GM18519 (cell line): ENCODE data around the gene SDCBP2.

Source experiments
- ATAC-seq: cut with Tn5 transposase; IDR thresholded peaks from one replicate; pipeline ENCODE4 v1.9.1; 2021; ENCODE audit warnings: mild to moderate bottlenecking, moderate library complexity; ENCODE audit not compliant: unreplicated experiment, low FRiP score

SDCBP2 gene, protein sequence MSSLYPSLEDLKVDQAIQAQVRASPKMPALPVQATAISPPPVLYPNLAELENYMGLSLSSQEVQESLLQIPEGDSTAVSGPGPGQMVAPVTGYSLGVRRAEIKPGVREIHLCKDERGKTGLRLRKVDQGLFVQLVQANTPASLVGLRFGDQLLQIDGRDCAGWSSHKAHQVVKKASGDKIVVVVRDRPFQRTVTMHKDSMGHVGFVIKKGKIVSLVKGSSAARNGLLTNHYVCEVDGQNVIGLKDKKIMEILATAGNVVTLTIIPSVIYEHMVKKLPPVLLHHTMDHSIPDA

GRCh38 chr20:1328680-1329330 lies at the start of gene SDCBP2:
TSS of gene SDCBP2 (minus strand) at chr20:1329139. CDS start at chr20:1320416, 8,723 bp downstream.
- no peak for ATAC-seq

DNA sequence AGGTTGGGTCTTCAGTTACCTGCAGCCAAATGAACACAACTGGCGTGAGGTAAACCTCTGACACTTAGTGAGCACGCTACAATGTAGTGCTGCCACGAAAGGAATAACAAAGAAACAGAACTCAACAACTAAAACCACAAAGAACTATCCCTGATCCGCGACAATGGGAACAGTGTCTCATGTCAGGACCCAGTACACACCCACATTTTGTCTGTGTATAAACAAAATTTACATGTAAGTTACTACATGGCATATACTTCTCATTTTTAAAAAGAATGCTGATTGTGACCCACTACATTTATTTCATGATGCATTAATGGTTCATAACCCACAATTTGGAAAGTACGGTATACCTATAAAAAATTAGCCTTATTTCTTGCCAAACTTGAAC lies 49.8 kb upstream of the SDCBP2 start:
- ATAC-seq: no peak

GRCh38 chr20:1377984-1378734 lies 49.2 kb upstream of the SDCBP2 start:
- no peak for ATAC-seq

DNA sequence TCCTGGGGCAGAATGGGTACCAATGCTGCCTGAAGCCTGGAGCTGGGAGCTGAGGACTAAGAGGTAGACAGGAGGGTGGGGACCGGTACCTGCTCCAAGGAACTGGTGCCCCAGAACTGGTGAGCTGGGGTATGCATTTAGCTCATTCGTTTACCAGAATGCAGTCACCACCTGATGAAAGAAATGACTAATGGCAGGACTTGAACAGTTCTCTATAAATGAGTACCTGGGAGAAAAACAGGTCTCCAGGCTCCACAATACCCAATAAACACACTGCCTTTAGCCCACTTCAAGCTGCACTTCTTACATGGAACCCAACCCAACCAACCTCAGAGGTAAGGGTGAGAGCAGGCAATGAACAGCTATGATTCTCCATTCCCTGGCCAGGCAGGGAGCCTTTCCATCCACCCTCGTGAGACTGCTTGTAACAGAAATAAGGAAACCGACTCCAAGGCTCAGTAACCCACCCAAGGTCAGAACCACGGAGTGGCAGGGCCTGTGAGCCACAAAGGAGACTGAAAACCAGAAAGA lies 48.5 kb upstream of the SDCBP2 start:
- ATAC-seq: no peak

- no peak for ATAC-seq
Observed at GRCh38 chr20:1376408-1377270, 47.7 kb upstream of the SDCBP2 start.

DNA sequence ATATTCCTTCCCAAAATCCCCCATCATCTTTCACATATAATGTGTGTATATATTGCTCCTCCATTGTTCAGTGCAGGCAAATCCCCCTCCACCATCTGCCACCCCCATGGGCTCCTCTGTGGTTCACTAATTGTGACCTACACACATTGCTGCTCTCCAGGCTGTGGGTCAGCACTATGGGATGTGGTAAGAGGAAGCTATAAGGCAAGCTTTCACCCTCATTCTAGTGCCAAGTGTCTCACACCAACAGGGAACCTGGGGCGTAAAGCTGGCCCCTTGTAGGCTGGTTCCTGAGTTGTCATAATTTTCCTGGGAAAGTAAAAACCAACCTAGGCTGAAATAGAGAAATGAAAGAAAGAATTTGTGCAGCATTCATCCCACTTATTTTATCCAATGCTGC lies 47.1 kb upstream of the SDCBP2 start:
- ATAC-seq: no peak

DNA sequence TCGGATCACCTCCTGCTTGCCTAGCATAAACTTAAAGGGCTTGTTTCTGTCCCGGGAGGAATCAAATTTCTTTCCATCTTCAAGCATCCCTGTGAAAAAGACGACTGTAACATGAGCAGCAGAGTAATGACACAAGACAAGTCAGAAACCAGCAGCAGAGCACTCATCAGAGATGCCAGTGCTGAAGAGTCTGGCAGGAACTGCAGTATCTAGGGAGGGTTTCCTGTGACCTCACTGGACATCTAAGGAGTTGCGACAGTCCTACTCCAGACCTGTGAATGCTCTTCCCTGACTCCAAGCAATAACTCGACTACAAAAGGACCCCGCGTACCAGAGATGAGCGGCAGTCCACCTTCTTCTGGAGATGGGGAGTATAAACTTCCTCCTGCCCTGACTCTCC lies 46.6 kb upstream of the SDCBP2 start:
- ATAC-seq: no peak

GRCh38 chr20:1374246-1374645 lies 45.3 kb upstream of the SDCBP2 start:
- no peak for ATAC-seq

DNA sequence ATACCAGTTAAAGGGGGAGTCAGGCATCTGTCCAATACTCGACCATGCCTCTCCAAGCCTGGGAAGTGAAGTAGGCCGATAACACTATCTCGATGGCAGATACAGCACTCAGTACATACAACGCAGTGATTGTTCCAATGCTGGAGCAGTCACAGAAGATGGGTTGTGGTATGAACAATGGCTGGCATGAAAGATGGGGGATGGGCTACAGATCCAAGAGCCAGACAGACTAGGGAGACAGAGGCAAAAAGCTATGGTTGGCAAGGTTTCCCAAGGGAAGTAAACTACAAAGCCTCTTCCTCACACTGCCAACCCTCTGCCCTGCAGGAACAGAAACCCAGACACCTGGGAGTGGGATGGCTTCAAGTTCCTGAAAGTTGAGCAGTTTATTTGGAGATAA lies 44.7 kb upstream of the SDCBP2 start:
- no peak for ATAC-seq

DNA sequence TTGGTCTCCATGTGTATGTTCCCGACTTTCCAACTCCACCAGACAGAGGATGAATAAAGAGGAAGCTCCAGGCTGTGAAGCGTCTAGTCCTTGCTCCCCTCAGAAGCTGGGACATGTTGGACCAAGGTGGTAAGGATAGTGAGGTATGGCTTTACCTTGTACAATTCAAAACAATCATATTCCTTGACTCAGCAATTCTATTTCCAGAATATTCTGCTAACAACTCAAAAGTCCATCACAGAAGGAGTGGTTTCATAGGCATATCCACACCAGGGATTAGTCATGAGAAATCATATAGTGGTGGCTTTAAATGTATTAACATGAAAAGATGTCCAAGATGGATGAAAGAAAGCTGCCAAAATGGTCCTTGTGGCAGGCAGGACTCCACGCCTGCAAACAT lies 44.1 kb upstream of the SDCBP2 start:
- no peak for ATAC-seq

DNA sequence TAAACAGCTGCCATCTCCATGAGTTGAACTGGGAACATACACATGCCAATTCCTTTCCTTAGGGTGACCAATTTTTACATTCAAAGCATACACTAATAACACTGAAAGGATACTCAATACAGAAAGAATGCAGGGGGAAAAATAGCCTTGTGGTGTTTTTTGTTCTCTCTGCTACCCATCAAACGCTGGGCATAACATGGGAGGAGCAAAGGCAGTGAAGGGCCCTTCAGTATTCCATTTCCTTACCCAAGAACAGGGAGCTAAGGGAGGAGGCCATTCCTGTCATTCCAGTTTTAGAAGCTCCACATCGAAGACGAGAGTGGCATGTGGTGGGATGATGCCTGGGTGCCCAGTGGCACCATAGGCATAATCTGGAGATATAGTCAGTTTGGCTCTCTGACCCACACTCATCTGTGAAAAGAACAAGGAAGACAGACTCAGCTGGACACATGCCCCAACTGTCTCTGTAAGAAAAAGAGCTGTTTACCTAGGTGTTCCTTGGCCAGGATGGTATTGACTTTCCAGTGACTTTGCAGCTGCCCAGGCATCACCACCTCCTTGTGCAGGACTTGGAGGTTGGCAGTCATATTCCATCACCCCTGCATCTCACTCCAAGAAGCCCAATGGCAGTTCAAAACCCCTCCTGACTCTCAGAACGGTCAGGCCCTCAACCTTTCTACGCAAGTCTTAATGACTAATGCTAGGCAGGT lies 43.0 kb upstream of the SDCBP2 start:
- ATAC-seq: no peak

DNA sequence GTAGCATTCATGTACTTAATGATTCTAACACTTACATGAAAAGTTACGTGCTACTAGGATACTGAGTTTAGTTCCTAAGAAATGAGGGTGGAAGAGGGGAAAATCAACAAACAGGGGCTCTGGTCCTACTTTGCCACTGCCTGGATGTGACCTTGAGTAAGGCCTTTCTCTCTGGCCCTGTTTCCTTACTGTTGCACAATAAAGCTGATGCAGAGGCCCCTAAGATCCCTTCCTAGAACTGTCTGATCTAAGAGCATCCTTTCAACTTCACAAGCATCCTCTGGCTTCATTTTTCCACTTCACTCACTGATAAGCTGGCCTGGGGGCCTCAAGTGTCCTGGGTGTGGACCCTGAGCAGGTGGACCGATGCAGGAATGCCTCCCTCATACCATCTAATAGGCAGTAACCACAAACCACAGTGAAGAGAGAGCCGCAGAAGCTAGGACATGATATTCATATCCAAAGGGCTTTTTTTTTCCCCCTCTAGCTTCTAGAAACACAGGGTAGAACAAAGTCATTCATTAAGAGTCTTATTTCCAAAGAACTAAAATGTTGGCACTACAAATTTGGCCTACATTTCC lies 42.4 kb upstream of the SDCBP2 start:
- no peak for ATAC-seq

- no peak for ATAC-seq
Observed at GRCh38 chr20:1370548-1371110, 41.7 kb upstream of the SDCBP2 start.

DNA sequence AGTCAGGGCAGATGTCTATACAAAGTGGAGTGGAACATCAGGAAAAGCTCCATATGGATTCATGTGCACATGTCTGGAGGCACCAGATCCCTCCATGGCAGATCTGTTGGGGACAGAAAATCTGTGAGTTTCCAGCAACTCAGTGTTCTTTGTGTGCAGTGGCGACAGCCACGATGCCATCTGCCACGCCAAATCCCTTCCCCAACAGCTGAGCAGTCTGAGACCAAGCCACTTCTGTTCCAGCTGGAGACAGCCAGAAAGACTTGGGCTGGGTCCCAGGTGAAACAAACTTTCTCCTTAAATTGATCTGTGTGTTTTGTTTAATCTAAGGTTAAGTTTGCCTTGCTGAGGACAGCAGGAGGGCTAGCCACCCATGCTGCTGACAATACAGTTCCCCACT lies 41.0 kb upstream of the SDCBP2 start:
- ATAC-seq: no peak

DNA sequence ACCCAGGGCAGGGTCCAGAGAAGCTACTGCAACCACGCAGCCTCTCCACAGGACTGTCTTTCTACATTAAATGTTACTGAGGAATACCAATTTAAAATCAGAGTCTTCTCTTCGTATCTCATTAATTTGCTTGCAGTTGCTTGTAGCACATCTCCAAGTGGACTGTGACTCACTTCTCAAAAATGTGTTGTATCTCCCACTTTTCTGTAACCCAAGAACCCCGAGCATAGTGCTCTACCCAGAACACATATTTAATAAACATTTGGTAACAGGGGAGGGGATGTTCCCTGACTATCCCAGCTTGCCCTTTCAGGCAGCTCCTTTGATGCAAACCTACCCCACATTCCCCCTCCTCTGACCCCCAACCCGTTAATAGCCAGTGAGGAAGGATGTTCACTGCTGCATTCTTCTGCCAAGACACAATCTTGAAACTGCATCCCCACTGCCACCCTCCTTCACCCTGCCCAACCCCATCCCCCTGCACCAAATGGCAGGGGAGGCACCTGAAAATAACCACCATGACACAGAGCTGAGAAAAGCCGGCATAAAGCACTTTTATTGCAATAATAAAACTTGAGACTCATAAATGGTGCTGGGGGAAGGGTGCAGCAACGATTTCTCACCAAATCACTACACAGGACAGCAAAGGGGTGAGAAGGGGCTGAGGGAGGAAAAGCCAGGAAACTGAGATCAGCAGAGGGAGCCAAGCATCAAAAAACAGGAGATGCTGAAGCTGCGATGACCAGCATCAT lies 39.7 kb upstream of the SDCBP2 start:
- no peak for ATAC-seq

GRCh38 chr20:1367479-1367878 lies 38.5 kb upstream of the SDCBP2 start:
- no peak for ATAC-seq

DNA sequence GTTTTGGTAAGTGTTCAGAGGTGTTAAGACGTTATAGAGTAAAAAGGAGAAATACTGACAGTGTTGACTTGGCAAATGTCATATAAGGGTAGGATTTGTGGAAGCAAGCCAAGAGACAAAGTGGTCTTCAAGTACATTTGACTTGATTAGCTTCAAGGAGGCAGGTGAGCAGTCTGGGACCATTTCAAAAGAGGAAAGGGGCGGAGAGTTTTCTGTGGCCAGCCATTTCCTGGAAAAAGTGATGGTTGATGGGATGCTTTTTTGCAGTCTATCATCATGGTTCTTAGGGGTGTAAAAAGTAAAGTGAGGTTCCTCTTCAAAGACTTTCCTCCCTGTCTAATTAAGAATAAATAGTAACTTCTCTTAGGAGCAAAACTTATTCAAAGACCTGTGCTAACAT lies 35.2 kb upstream of the SDCBP2 start:
- no peak for ATAC-seq

- no peak for ATAC-seq
Observed at GRCh38 chr20:1363522-1363921, 34.6 kb upstream of the SDCBP2 start.
